SK-N-SH (cell line): Measurements from ENCODE around the gene TBL2. TPM values are rescaled to one million over a fixed set of nuclear protein-coding genes. Genes with fewer than 3 reads are reported as not detected.

Experiments
- CTCF ChIA-PET: fragments of 300-600, 350-600 bp; formaldehyde crosslinking; extraction: SDS; loops from one replicate; lab custom pipeline; 2021; lab: Yijun Ruan, JAX
- POLR2A ChIA-PET: fragments of 350-600 bp; sonication (Branson Sonifier 250); formaldehyde crosslinking; extraction: SDS; loops from one replicate; lab custom pipeline; 2020; ENCODE audit warnings: antibody characterized with exemption, inconsistent platforms; lab: Yijun Ruan, JAX
- DNase-seq: peaks from one replicate; pipeline ENCODE4 v3.0.0; 2012
- H2AFZ ChIP-seq: fragments of 200-600 bp; sonication (generic); 2 replicates; pipeline ENCODE4 v1.8.1; 2016; ENCODE audit warnings: antibody characterized with exemption, mild to moderate bottlenecking, low read depth
- H3F3A ChIP-seq: fragments of 200-600 bp; sonication (generic); replicated peaks from 2 replicates; pipeline ENCODE3; 2016; ENCODE audit warnings: antibody characterized with exemption, mild to moderate bottlenecking; ENCODE audit not compliant: insufficient read depth
- H3K27ac ChIP-seq, 2 experiments: fragments of 200-500 bp in 1 of 2; fragments of 200-600 bp in 1 of 2; sonication (Bioruptor generic) in 1 of 2; sonication (generic), shearing (Covaris generic) in 1 of 2; 2 replicates each; pipeline versions ENCODE4 v1.5.1 to v1.6.1; 2014 to 2016; ENCODE audit warnings: low read depth in 2 of 2, inconsistent platforms in 1 of 2, low read length in 1 of 2, mild to moderate bottlenecking in 1 of 2, mixed read lengths in 1 of 2
- H3K27me3 ChIP-seq: fragments of 200-600 bp; sonication (generic), shearing (Covaris generic); 2 replicates; pipeline ENCODE4 v1.6.1; 2016; ENCODE audit warnings: mixed run types; ENCODE audit not compliant: insufficient read depth
- H3K36me3 ChIP-seq, 2 experiments: fragments of 200-500 bp in 1 of 2; fragments of 200-600 bp in 1 of 2; sonication (Bioruptor generic) in 1 of 2; sonication (generic) in 1 of 2; replicated peaks in 1 of 2; 2 replicates each; pipeline versions ENCODE3 to v1.5.1; 2014 to 2016; ENCODE audit warnings: low read length in 1 of 2, mild to moderate bottlenecking in 1 of 2; ENCODE audit not compliant: insufficient read depth in 2 of 2, control insufficient read depth in 1 of 2
- H3K4me1 ChIP-seq, 2 experiments: fragments of 200-500 bp in 1 of 2; fragments of 200-600 bp in 1 of 2; sonication (Bioruptor generic) in 1 of 2; sonication (generic), shearing (Covaris generic) in 1 of 2; 2 replicates each; pipeline versions ENCODE4 v1.5.1 to v1.6.1; 2014 to 2016; ENCODE audit warnings: low read depth in 1 of 2, low read length in 1 of 2, mixed run types in 1 of 2; ENCODE audit not compliant: insufficient read depth in 2 of 2, control insufficient read depth in 1 of 2
- H3K4me2 ChIP-seq: fragments of 200-600 bp; sonication (generic), shearing (Covaris generic); 2 replicates; pipeline ENCODE4 v1.6.1; 2017; ENCODE audit warnings: mixed run types
- H3K4me3 ChIP-seq, 2 experiments: fragments of 200-500 bp in 1 of 2; fragments of 200-600 bp in 1 of 2; sonication (Bioruptor generic) in 1 of 2; sonication (generic), shearing (Covaris generic) in 1 of 2; 2 replicates each; pipeline versions ENCODE4 v1.5.1 to v1.8.1; 2014 to 2016; ENCODE audit warnings: low read depth in 2 of 2, inconsistent platforms in 1 of 2, low read length in 1 of 2, mild to moderate bottlenecking in 1 of 2, mixed read lengths in 1 of 2, moderate library complexity in 1 of 2
- H3K79me2 ChIP-seq: fragments of 200-600 bp; sonication (generic); 2 replicates; pipeline ENCODE4 v1.8.1; 2017; ENCODE audit warnings: mild to moderate bottlenecking; ENCODE audit not compliant: insufficient read depth
- H3K9ac ChIP-seq: fragments of 200-600 bp; sonication (generic); 2 replicates; pipeline ENCODE4 v1.6.1; 2017; ENCODE audit warnings: mixed run types
- H3K9me2 ChIP-seq: fragments of 200-600 bp; sonication (generic); 2 replicates; pipeline ENCODE4 v1.6.1; 2017; ENCODE audit warnings: mixed run types
- H3K9me3 ChIP-seq: fragments of 200-600 bp; sonication (generic); 2 replicates; pipeline ENCODE4 v1.6.1; 2017; ENCODE audit warnings: mixed run types, mild to moderate bottlenecking, moderate library complexity
- H4K20me1 ChIP-seq: fragments of 200-600 bp; sonication (generic); 2 replicates; pipeline ENCODE4 v1.6.1; 2017; ENCODE audit warnings: mild to moderate bottlenecking, mixed run types; ENCODE audit not compliant: insufficient read depth
- CHD2 ChIP-seq: fragments of 150-350 bp; IDR thresholded peaks from 2 replicates; pipeline ENCODE4 v1.6.1; 2018; ENCODE audit warnings: low read length; ENCODE audit not compliant: partially characterized antibody
- MAX ChIP-seq: IDR thresholded peaks from 2 replicates; pipeline ENCODE4 v1.4.0; 2012; ENCODE audit warnings: low read depth
- MXI1 ChIP-seq: IDR thresholded peaks from 2 replicates; pipeline ENCODE4 v1.6.1; 2012; ENCODE audit warnings: mild to moderate bottlenecking, low read depth, low read length, improper control_type of control experiment
- NRF1 ChIP-seq: IDR thresholded peaks from 2 replicates; pipeline ENCODE4 v1.6.1; 2012; ENCODE audit warnings: low read depth, mild to moderate bottlenecking, low read length
- TAF1 ChIP-seq: IDR thresholded peaks from 2 replicates; pipeline ENCODE4 v1.6.1; 2012; ENCODE audit warnings: low read depth, mild to moderate bottlenecking, low read length, moderate library complexity, borderline replicate concordance
- TCF12 ChIP-seq: IDR thresholded peaks from 2 replicates; pipeline ENCODE4 v1.4.0; 2012
- ZBTB33 ChIP-seq: IDR thresholded peaks from 2 replicates; pipeline ENCODE4 v1.4.0; 2012; ENCODE audit warnings: low read depth, borderline replicate concordance
- WGBS: methylation state at CpG from one replicate; pipeline ENCODE4 v1.1.6; 2017; ENCODE audit warnings: low lambda C conversion rate; 5-methylcytosine and 5-hydroxymethylcytosine counted together
- polyA plus RNA-seq, 3 experiments: library from polyadenylated mRNA; depleted of rRNA; stranded (reverse); fragments of >200 nt; gene quantifications; 2 replicates each; pipeline ENCODE4 v1.2.3, GENCODE V29; 2012

TBL2 gene
- polyA plus RNA-seq, 1 of the 3 experiments (the other 2 are of a cell fraction): 63.6 TPM

GRCh38 chr7:73624669-73625001 is 46.3 kb upstream of the TBL2 start:
- no peak overlapping the region for H2AFZ ChIP-seq
- H3K36me3 ChIP-seq: no peaks in the 10 kb centered on the region
- no peaks in the 10 kb centered on the region; a peak in 1 of 4 replicates for H3K4me1 ChIP-seq
- WGBS: 38% methylated on average over 9 of the region's 9 CpGs
- DNase-seq: no peak
- H3K79me2 ChIP-seq: no peaks in the 10 kb centered on the region
- ChIA-PET POLR2A (no interaction called here), CTCF (interaction anchor here (0.5 to 19.5 kb wide), 7 partner anchors 18 to 120 kb away, joined by 3 to 235 read pairs (median 3); no protein-coding TSS in a partner anchor)
- no peak overlapping the region for H3K9ac ChIP-seq
- H3F3A ChIP-seq: no peaks in the 10 kb centered on the region
- no peaks in the 10 kb centered on the region for H3K9me2 ChIP-seq
- H4K20me1 ChIP-seq: no peaks in the 10 kb centered on the region
- H3K27me3 ChIP-seq: peaks cover 52% of the 10 kb centered on the region
- no peaks in the 10 kb centered on the region for H3K9me3 ChIP-seq
- peak overlapping the region; percentile 96 for H3K4me2 ChIP-seq
- TF ChIP-seq NRF1: no peak
- no peak for TF ChIP-seq TCF12
- TF ChIP-seq TAF1: no peak
- no peak for TF ChIP-seq MAX
- no peak for TF ChIP-seq CHD2
- TF ChIP-seq ZBTB33: no peak
- TF ChIP-seq, all 33 proteins: peak for 0
- peak overlapping the region; percentile 48 to 61; a peak in 3 of 4 replicates for H3K4me3 ChIP-seq
- no peak overlapping the region for H3K27ac ChIP-seq

GRCh38 chr7:73623798-73624668 is 45.7 kb upstream of the TBL2 start, which contains the start of gene MLXIPL:
TSS of gene MLXIPL (minus strand) at chr7:73624522. CDS start at chr7:73624492, 30 bp downstream.
- no peaks in the 10 kb centered on the region for H3K36me3 ChIP-seq
- ChIA-PET CTCF (interaction anchor here (0.5 to 19.5 kb wide), 7 partner anchors 18 to 120 kb away, joined by 3 to 235 read pairs (median 3); no protein-coding TSS in a partner anchor), POLR2A (interaction anchor here (0.5 kb wide), 2 partner anchors 47 to 549 kb away, joined by 3 read pairs; no protein-coding TSS in a partner anchor)
- peak within 1 kb of the TSS; percentile 96 for H3K4me2 ChIP-seq
- no peaks in the 10 kb centered on the region for H3K79me2 ChIP-seq
- H3K4me1 ChIP-seq: no peaks in the 10 kb centered on the region; a peak in 1 of 4 replicates
- peak within 1 kb of the TSS; percentile 86; the same call in 1 of the 2 replicates for H2AFZ ChIP-seq
- no peaks in the 10 kb centered on the region for H3K9me3 ChIP-seq
- no peak within 1 kb of the TSS for H3K9ac ChIP-seq
- no peaks in the 10 kb centered on the region for H3K9me2 ChIP-seq
- peaks cover 50% of the 10 kb centered on the region for H3K27me3 ChIP-seq
- no peaks in the 10 kb centered on the region for H3F3A ChIP-seq
- H3K4me3 ChIP-seq: peak within 1 kb of the TSS; percentile 48 to 61
- DNase-seq: peak; percentile 100
- no peak within 1 kb of the TSS for H3K27ac ChIP-seq
- TF ChIP-seq TAF1: no peak
- peak; percentile 55; the same call in 1 of the 2 replicates for TF ChIP-seq MXI1
- TF ChIP-seq NRF1: peak; percentile 49; the same call in 1 of the 2 replicates
- H4K20me1 ChIP-seq: no peaks in the 10 kb centered on the region
- 41% methylated on average over 39 of the region's 80 CpGs for WGBS
